GM08714 (cell line): ENCODE data around the gene GALNT5.

ENCODE experiments used
- H3K4me3 ChIP-seq: fragments of 200-500 bp; sonication (Bioruptor generic); 2 replicates; pipeline ENCODE4 v1.5.1; 2014; ENCODE audit warnings: mild to moderate bottlenecking, low read length, inconsistent platforms
- ZNF274 ChIP-seq: IDR thresholded peaks from 2 replicates; pipeline ENCODE4 v1.6.1; 2012; ENCODE audit warnings: mild to moderate bottlenecking, low read depth, low read length

The GALNT5 gene

DNA sequence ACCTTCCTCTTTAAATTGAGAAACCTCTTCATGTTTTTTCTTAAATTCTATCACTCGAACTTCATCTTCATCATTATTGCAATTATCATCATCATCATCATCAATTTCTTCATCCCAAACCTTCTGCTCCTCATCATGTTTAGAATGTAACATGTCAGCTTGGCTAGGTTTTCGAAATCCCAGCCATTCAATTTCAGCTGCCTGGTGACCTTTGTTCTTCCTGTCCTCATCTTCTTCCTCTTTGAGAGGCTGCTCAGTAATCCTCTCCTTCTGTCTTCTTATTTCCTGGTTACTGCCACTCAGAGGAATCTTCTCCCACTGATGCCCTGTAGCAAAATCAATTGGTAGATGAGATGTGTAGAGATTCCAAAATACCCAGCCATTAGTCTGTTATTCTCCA, 64.0 kb downstream of the GALNT5 start:
- TF ChIP-seq ZNF274: no peak
- no peak overlapping the region for H3K4me3 ChIP-seq

DNA sequence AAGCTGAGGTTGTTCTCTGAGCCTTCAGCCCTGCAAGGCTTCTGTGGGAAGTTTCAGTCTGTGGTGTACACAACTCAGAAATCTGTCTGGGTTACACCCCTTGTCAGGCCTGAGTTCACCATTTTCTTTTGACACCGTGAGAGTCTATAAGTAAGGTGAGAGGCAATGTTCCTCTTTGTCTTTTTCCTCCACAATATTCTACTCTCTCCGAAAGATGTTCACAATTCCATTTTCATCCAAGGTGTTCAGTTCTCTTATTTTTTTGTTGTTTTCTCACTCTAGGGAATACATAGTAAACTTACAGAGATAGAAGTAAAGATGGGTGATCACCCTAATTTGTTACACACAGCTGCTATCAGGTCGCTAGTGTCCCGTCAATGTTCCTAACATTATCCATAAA, 64.9 kb downstream of the GALNT5 start:
- H3K4me3 ChIP-seq: no peak overlapping the region
- no peak for TF ChIP-seq ZNF274

DNA sequence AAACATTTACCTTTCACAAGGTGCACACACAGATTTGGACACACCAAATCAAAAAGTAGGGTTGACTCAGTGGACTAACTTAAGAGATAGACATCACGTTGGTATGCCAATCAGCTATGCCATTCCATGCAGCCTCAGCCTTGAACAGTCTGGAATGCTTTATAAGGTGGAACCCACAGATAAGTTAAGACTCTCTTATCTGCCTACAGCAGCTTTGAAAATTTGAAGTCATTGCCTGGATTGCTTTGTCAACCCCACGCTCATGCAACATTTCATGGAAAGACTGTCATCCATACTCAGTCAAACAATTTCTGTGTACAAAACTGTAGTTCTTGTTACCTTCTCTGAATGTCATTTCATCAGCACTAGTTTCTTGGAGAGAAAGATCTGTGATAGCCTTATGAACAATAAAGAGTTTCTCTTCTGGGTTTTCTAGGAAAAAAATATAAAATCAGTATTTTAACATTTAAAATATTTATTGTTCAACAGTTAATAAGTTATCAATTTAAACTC, 66.9 kb downstream of the GALNT5 start:
- no peak overlapping the region for H3K4me3 ChIP-seq
- no peak for TF ChIP-seq ZNF274

DNA sequence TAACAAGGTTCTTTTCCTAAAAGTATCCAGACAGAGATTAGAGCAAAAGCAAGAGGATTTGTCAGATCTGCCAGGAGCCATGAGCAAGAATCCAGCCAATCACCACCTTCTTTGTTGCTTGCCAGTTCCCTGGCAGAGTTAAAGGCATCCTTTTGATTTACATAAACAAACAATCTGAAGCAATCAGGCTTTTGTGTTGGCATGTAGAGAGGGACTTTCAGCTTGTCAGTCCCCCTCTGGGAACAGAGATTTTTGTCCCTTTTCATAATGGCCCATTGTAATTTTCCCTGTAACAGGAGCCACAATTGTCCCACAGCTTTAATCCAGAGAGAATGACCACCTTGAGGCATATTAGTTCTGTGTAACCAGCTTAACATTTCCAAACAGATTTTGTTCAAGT, 68.3 kb downstream of the GALNT5 start, which contains the start of gene ERMN:
TSS of gene ERMN (minus strand) at position 39 of the 400 bp plus-strand sequence. CDS start 182 bp downstream, outside the sequence.
- no peak for TF ChIP-seq ZNF274
- no peak within 1 kb of the TSS for H3K4me3 ChIP-seq

DNA sequence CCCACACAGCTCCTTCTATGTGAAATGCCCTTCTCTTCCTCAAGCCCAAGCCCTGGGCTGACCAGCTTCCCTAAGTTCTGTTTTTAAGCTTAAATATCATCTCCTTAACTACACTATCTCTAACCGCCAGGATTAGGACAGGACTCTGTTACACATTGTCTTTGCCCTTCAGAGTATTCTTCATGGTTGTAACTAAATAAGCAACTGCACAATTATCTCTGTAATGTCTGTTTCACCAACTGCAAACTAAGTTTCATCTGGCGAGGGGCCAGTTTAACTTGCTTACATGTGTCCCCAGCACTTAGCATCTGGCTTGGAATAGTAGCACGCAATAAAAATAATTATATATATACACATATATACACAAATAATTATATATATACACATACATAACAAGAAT, 69.2 kb downstream of the GALNT5 start:
- no peak for TF ChIP-seq ZNF274

GRCh38 chr2:157327200-157327599, 69.7 kb downstream of the GALNT5 start:
- H3K4me3 ChIP-seq: no peak overlapping the region
- TF ChIP-seq ZNF274: no peak

More for the DNA sequence above, 69.2 kb downstream of the GALNT5 start:
- no peak overlapping the region for H3K4me3 ChIP-seq

GRCh38 chr2:157327621-157328500, 70.4 kb downstream of the GALNT5 start:
- no peak for TF ChIP-seq ZNF274
- no peak overlapping the region for H3K4me3 ChIP-seq

- no peak overlapping the region for H3K4me3 ChIP-seq
- no peak for TF ChIP-seq ZNF274
Observed at GRCh38 chr2:157329524-157329923, 72.0 kb downstream of the GALNT5 start.

DNA sequence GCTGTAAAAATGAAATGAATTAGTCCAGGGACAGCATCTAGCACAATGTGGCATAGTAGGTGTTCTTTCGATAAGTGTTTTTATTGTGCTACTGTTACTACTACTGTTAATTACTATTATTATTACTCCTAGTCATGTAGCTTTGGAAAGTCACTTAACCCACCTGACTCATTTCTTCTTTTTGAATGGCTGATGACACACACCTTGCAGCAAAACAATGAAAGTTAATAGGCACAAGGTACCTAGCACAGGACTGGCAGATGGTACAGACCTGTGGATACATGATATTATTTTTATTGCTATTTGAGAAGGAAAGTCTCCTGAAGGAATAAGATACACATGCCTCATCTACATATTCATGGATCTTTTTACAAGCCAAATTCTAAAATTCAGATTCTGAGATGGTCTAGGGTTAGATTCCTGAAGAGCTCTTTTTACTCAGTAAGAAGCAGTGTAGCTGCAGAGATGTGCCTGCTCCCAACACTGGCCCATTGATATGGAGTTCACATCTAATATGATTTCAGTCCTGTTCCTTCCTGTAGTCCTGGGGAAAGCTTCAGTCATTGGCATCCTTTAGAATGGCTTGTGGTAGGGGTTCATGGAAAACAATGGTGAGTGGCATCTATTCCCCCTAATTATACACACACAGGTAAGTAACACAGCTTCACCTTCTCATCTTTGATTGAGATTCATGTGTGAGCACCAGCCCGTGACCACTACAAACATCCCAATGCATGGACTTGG, 76.0 kb downstream of the GALNT5 start:
- no peak for TF ChIP-seq ZNF274
- H3K4me3 ChIP-seq: no peak overlapping the region

DNA sequence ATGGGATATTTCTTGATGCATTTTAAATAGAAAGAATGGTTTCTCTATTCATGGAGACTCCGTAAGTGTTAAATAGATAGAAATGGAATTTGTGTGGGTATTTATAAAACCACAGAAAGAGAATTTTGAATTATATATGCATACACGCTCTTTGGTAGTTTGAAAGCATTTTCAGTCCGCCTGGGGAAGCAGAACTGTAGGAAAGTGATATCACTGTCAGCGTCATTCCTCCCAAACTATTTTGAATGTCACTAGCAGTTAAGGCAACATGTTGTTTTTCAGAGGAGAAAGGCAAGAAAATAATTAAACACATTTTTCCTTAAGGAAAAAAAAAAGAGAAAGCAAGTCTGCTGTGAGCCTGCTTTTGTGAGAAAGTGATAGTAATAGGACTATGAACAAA, 76.8 kb downstream of the GALNT5 start:
- TF ChIP-seq ZNF274: no peak
- H3K4me3 ChIP-seq: no peak overlapping the region

DNA sequence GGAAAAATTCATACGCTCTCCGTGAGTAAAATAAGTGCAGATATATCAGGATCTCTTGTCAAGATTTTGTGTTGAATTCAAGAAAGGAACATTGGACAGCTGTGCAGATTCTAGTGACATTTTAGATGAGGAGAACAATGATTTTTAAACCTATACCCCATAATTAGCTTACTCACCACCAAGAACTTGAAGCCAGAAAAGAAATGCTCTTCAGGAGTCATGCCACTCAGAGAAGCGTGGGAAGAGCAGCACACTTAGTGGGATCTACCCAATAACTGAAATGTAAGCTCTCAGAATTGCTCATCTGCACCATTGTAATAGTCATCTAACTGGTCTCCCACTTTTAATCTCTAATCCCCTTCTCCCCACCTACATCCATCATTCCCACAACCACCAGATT, 77.3 kb downstream of the GALNT5 start:
- no peak overlapping the region for H3K4me3 ChIP-seq
- no peak for TF ChIP-seq ZNF274

- TF ChIP-seq ZNF274: no peak
- no peak overlapping the region for H3K4me3 ChIP-seq
Observed at GRCh38 chr2:157336137-157337010, 78.9 kb downstream of the GALNT5 start.

- no peak overlapping the region for H3K4me3 ChIP-seq
- TF ChIP-seq ZNF274: no peak
Observed at GRCh38 chr2:157337978-157338377, 80.5 kb downstream of the GALNT5 start.
